ENCODE measurements around the gene PDE8B.

The PDE8B gene

GRCh38 chr5:77396017-77396416 lies 185.5 kb downstream of the PDE8B start:
- no CpG with 5 or more reads among the region's 1 CpG for WGBS (ENCODE audit: extremely low coverage, insufficient coverage, insufficient read length)
- no peaks in the 10 kb centered on the region for H3K79me1 ChIP-seq (ENCODE audit: low read length)
- H4K8ac ChIP-seq (ENCODE audit: low read depth, low read length), result no peak overlapping the region

GRCh38 chr5:77397686-77398292 lies 187.3 kb downstream of the PDE8B start:
- Histone ChIP-seq H3K23ac (ENCODE audit: low read length) (no peak overlapping the region), H3K4me3 (ENCODE audit: low read depth, low read length) (no peak overlapping the region), H3K36me3 (ENCODE audit: control insufficient read depth in 1 of 2, insufficient read depth in 2 of 2, low read length in 2 of 2) (no peaks in the 10 kb centered on the region), H3K27me3 (ENCODE audit: insufficient read depth, low read length) (no peaks in the 10 kb centered on the region), H2AK5ac (ENCODE audit: low read length) (no peak overlapping the region), H3K4me1 (ENCODE audit: control insufficient read depth in 1 of 2, insufficient read depth in 2 of 2, low read length in 2 of 2) (peaks cover 4 to 6% of the 10 kb centered on the region in 2 experiments), H3K27ac (ENCODE audit: low read depth, low read length) (no peak overlapping the region), H4K91ac (ENCODE audit: low read depth, low read length) (no peak overlapping the region), H3K79me2 (ENCODE audit: control insufficient read depth, insufficient read depth, low read length, poor library complexity) (no peaks in the 10 kb centered on the region), H2BK120ac (ENCODE audit: insufficient read depth, low read length, poor library complexity) (no peak overlapping the region), H4K12ac (ENCODE audit: low read depth, low read length) (no peak overlapping the region), H3K9me3 (ENCODE audit: insufficient read depth, low read depth, low read length) (no peaks in the 10 kb centered on the region), H2BK12ac (ENCODE audit: low read length) (no peak overlapping the region), H3K14ac (ENCODE audit: low read length) (no peak overlapping the region), H2AFZ (ENCODE audit: insufficient read depth, low read length, poor library complexity) (no peak overlapping the region), H3K18ac (ENCODE audit: low read length) (no peak overlapping the region), H3K79me1 (ENCODE audit: low read length) (no peaks in the 10 kb centered on the region), H3K9ac (ENCODE audit: low read length) (no peak overlapping the region), H3K4me2 (ENCODE audit: low read length) (no peak overlapping the region), H4K8ac (ENCODE audit: low read depth, low read length) (no peak overlapping the region), H3K4ac (ENCODE audit: low read depth, low read length) (no peak overlapping the region), H2BK5ac (ENCODE audit: low read depth, low read length, poor library complexity) (no peak overlapping the region)
- DNase-seq, result no peak
- no CpG with 5 or more reads among the region's 5 CpGs for WGBS (ENCODE audit: extremely low coverage, insufficient coverage, insufficient read length)

More at GRCh38 chr5:77396017-77396416, 185.5 kb downstream of the PDE8B start:
- Histone ChIP-seq H3K27me3 (ENCODE audit: insufficient read depth, low read length) (no peaks in the 10 kb centered on the region), H3K4me1 (ENCODE audit: control insufficient read depth in 1 of 2, insufficient read depth in 2 of 2, low read length in 2 of 2) (peaks cover 4 to 6% of the 10 kb centered on the region in 2 experiments), H3K9me3 (ENCODE audit: insufficient read depth, low read depth, low read length) (peaks cover 2% of the 10 kb centered on the region), H3K23ac (ENCODE audit: low read length) (no peak overlapping the region), H3K18ac (ENCODE audit: low read length) (no peak overlapping the region), H2BK12ac (ENCODE audit: low read length) (no peak overlapping the region), H3K9ac (ENCODE audit: low read length) (no peak overlapping the region), H3K79me2 (ENCODE audit: control insufficient read depth, insufficient read depth, low read length, poor library complexity) (no peaks in the 10 kb centered on the region), H3K14ac (ENCODE audit: low read length) (no peak overlapping the region), H3K36me3 (ENCODE audit: control insufficient read depth in 1 of 2, insufficient read depth in 2 of 2, low read length in 2 of 2) (no peaks in the 10 kb centered on the region), H2BK120ac (ENCODE audit: insufficient read depth, low read length, poor library complexity) (no peak overlapping the region), H4K91ac (ENCODE audit: low read depth, low read length) (no peak overlapping the region), H3K4me3 (ENCODE audit: low read depth, low read length) (no peak overlapping the region), H3K27ac (ENCODE audit: low read depth, low read length) (no peak overlapping the region), H4K12ac (ENCODE audit: low read depth, low read length) (no peak overlapping the region), H3K4me2 (ENCODE audit: low read length) (no peak overlapping the region), H2BK5ac (ENCODE audit: low read depth, low read length, poor library complexity) (no peak overlapping the region), H2AFZ (ENCODE audit: insufficient read depth, low read length, poor library complexity) (no peak overlapping the region), H3K4ac (ENCODE audit: low read depth, low read length) (no peak overlapping the region), H2AK5ac (ENCODE audit: low read length) (no peak overlapping the region)
- DNase-seq, result no peak

GRCh38 chr5:77398458-77398857 lies 188.0 kb downstream of the PDE8B start:
- H3K27me3 ChIP-seq (ENCODE audit: insufficient read depth, low read length), result no peaks in the 10 kb centered on the region
- no peak overlapping the region for H3K27ac ChIP-seq (ENCODE audit: low read depth, low read length)
- H3K4me3 ChIP-seq (ENCODE audit: low read depth, low read length), result no peak overlapping the region
- H2AK5ac ChIP-seq (ENCODE audit: low read length), result no peak overlapping the region
- no peak overlapping the region for H3K23ac ChIP-seq (ENCODE audit: low read length)
- no peak overlapping the region for H3K4ac ChIP-seq (ENCODE audit: low read depth, low read length)
- H4K12ac ChIP-seq (ENCODE audit: low read depth, low read length), result no peak overlapping the region
- no peak overlapping the region for H2AFZ ChIP-seq (ENCODE audit: insufficient read depth, low read length, poor library complexity)
- H3K9me3 ChIP-seq (ENCODE audit: insufficient read depth, low read depth, low read length), result no peaks in the 10 kb centered on the region
- H3K79me2 ChIP-seq (ENCODE audit: control insufficient read depth, insufficient read depth, low read length, poor library complexity), result no peaks in the 10 kb centered on the region
- H2BK12ac ChIP-seq (ENCODE audit: low read length), result no peak overlapping the region
- H3K79me1 ChIP-seq (ENCODE audit: low read length), result no peaks in the 10 kb centered on the region
- DNase-seq, result peak; percentile 63 to 75
- H2BK120ac ChIP-seq (ENCODE audit: insufficient read depth, low read length, poor library complexity), result peak overlapping the region; percentile 21
- H3K18ac ChIP-seq (ENCODE audit: low read length), result no peak overlapping the region
- no peak overlapping the region for H4K8ac ChIP-seq (ENCODE audit: low read depth, low read length)
- H2BK5ac ChIP-seq (ENCODE audit: low read depth, low read length, poor library complexity), result no peak overlapping the region
- H3K14ac ChIP-seq (ENCODE audit: low read length), result no peak overlapping the region
- H3K36me3 ChIP-seq (ENCODE audit: control insufficient read depth in 1 of 2, insufficient read depth in 2 of 2, low read length in 2 of 2), result no peaks in the 10 kb centered on the region
- H3K4me1 ChIP-seq (ENCODE audit: control insufficient read depth in 1 of 2, insufficient read depth in 2 of 2, low read length in 2 of 2), result peaks cover 4 to 6% of the 10 kb centered on the region in 2 experiments
- H4K91ac ChIP-seq (ENCODE audit: low read depth, low read length), result no peak overlapping the region
- no CpG with 5 or more reads among the region's 13 CpGs for WGBS (ENCODE audit: extremely low coverage, insufficient coverage, insufficient read length)
- no peak overlapping the region for H3K4me2 ChIP-seq (ENCODE audit: low read length)
- H3K9ac ChIP-seq (ENCODE audit: low read length), result no peak overlapping the region

- Histone ChIP-seq H2AK5ac (ENCODE audit: low read length) (no peak overlapping the region), H3K36me3 (ENCODE audit: control insufficient read depth in 1 of 2, insufficient read depth in 2 of 2, low read length in 2 of 2) (no peaks in the 10 kb centered on the region)
- no CpG with 5 or more reads among the region's 8 CpGs for WGBS (ENCODE audit: extremely low coverage, insufficient coverage, insufficient read length)
Observed at GRCh38 chr5:77398896-77399295, 188.4 kb downstream of the PDE8B start.

More at GRCh38 chr5:77398896-77399295, 188.4 kb downstream of the PDE8B start:
- H3K4me1 ChIP-seq (ENCODE audit: control insufficient read depth in 1 of 2, insufficient read depth in 2 of 2, low read length in 2 of 2), result peaks cover 4 to 6% of the 10 kb centered on the region in 2 experiments
- no peak overlapping the region for H2AFZ ChIP-seq (ENCODE audit: insufficient read depth, low read length, poor library complexity)
- H2BK120ac ChIP-seq (ENCODE audit: insufficient read depth, low read length, poor library complexity), result no peak overlapping the region
- H3K79me1 ChIP-seq (ENCODE audit: low read length), result no peaks in the 10 kb centered on the region
- H3K9me3 ChIP-seq (ENCODE audit: insufficient read depth, low read depth, low read length), result no peaks in the 10 kb centered on the region
- H3K4ac ChIP-seq (ENCODE audit: low read depth, low read length), result no peak overlapping the region
- H3K27ac ChIP-seq (ENCODE audit: low read depth, low read length), result no peak overlapping the region
- no peak overlapping the region for H3K4me2 ChIP-seq (ENCODE audit: low read length)
- H3K27me3 ChIP-seq (ENCODE audit: insufficient read depth, low read length), result no peaks in the 10 kb centered on the region
- DNase-seq, result peak; percentile 90 to 97
- no peaks in the 10 kb centered on the region for H3K79me2 ChIP-seq (ENCODE audit: control insufficient read depth, insufficient read depth, low read length, poor library complexity)
- H4K12ac ChIP-seq (ENCODE audit: low read depth, low read length), result no peak overlapping the region
- no peak overlapping the region for H4K8ac ChIP-seq (ENCODE audit: low read depth, low read length)
- H3K9ac ChIP-seq (ENCODE audit: low read length), result no peak overlapping the region
- H3K4me3 ChIP-seq (ENCODE audit: low read depth, low read length), result no peak overlapping the region
- no peak overlapping the region for H4K91ac ChIP-seq (ENCODE audit: low read depth, low read length)
- no peak overlapping the region for H3K23ac ChIP-seq (ENCODE audit: low read length)
- no peak overlapping the region for H2BK5ac ChIP-seq (ENCODE audit: low read depth, low read length, poor library complexity)
- H3K14ac ChIP-seq (ENCODE audit: low read length), result no peak overlapping the region
- no peak overlapping the region for H3K18ac ChIP-seq (ENCODE audit: low read length)
- no peak overlapping the region for H2BK12ac ChIP-seq (ENCODE audit: low read length)

All from trophoblast cell (in vitro differentiated cells and primary cell).